Stimulated activated CD8-positive, alpha-beta memory T cell treated with anti-CD3 and anti-CD28 coated beads, Interleukin-7, amount 100 ng/mL, for 24 hours (primary cell): Measurements from ENCODE around the gene GTSE1.
A peak's percentile ranks its signal among the peaks of the same experiment; 100 is the strongest.

Source experiments
- DNase-seq: peaks from one replicate; pipeline ENCODE4 v3.0.0-alpha.2; 2020; ENCODE audit warnings: low read depth

Gene GTSE1

GRCh38 chr22:46329616-46330015, 32.9 kb downstream of the GTSE1 start:
- DNase-seq, result no peak

DNA sequence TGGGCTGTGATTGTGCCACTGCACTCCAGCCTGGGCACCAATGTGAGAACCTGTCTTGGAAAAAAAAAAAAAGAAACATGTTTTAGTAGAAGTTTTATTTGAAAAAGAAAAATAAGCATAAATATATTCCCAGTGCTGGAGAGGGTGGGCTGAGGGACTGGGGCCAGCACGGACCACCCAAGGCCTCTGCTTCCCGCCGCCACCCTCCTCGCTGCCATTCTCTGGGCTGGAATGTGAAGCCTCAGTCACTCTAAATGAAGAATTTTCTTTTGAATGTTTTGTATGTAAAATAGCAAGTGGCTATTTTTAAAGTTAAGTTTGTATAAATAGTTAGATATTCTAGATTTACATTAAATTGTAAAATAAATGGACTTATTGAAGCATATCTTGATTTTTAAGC, 33.8 kb downstream of the GTSE1 start:
- no peak for DNase-seq

DNA sequence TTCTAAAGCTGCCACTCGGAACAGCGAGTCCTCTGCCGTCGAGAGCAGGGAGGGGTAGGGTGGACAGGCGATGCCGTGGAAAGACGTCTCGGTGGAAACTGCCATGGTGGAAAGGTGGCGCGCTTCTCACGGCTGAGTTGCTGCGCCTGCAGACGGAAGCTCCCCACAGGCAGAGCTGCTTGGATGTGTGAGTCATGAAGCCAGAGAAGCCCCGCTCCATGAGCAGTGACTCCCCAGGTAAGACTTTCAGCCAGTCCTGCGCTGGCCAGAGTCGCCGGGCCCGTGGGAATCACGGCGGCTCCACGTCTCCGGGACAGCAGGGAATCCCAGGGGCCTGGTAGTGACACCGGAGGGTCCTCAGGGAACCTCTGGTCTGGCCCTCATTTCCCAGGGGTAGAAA, 34.8 kb downstream of the GTSE1 start:
- DNase-seq, result no peak

DNA sequence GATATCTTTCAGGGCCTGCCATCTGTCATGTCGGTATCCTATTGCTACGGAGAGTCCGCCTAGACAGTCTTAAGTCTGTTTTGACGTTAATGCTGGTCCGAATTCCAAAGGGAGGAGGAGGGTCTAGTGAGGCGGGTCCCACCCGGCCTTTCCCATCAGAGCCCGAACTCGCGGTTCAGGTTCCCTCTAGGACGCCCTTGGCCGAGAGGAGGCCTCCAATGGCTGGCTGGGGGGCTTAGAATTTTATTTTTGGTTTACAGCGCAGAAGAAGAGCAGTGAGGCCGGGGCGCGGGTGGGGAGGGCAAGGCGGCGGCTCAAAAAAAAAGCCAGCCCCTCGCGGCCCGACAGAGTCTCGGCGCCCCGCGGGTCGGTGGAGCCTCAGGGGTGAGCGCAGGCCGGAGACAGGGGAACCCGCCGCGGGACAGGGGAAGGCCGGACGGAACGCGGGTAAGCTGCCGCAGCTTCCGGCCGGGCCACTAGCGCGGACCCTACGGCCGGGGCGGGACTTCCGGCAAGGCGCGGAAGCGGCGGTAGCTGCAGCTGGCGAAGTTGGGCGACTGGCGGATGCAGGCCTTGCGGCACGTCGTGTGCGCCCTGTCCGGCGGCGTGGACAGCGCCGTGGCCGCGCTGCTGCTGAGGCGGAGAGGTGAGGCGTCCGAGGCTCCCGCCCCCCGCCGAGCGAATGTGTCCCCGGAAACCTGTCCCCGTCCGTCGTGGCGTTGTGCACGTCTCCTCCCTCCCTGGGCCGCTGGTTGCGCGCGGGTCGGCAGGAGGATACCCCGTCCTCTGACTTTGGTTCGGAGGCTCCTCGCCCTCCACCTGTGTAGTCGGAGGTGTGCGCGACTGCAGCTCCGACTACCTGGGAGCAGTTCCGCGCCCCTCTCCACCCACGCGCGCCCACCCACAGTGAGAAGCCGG, 38.8 kb downstream of the GTSE1 start, which contains the start of gene TRMU:
Gene TRMU, plus strand, starts transcription at position 514 of the 918 bp plus-strand sequence. Its CDS starts 51 bp downstream, at position 565.
- DNase-seq, result peak; percentile 44

- DNase-seq, result no peak
These were observed 39.7 kb downstream of the GTSE1 start for GRCh38 chr22:46336119-46337078.

DNA sequence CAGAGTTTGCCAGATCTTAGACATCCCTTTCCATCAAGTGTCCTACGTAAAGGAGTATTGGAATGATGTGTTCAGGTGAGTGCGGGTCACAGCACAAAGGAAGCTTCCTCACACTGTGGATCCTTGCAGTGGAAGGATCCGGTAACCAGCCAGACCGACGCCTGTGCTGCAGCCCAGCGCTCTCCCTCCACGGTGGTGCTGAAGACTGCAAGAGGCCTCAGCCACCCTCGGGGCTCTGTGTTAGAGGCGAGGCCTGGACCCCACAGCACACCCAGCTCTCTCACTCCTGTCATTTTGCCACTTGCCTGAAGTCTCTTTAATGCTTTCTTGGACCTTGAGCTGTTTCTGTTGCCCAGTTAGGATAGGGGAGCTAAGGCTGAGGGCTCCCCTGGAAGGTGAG, 41.2 kb downstream of the GTSE1 start:
- no peak for DNase-seq

- no peak for DNase-seq
These were observed 42.0 kb downstream of the GTSE1 start for GRCh38 chr22:46338636-46339035.

- DNase-seq, result no peak
These were observed 43.3 kb downstream of the GTSE1 start for GRCh38 chr22:46339956-46340355.

GRCh38 chr22:46340676-46341075, 44.0 kb downstream of the GTSE1 start:
- no peak for DNase-seq

GRCh38 chr22:46346680-46347405, 50.2 kb downstream of the GTSE1 start:
- no peak for DNase-seq

DNA sequence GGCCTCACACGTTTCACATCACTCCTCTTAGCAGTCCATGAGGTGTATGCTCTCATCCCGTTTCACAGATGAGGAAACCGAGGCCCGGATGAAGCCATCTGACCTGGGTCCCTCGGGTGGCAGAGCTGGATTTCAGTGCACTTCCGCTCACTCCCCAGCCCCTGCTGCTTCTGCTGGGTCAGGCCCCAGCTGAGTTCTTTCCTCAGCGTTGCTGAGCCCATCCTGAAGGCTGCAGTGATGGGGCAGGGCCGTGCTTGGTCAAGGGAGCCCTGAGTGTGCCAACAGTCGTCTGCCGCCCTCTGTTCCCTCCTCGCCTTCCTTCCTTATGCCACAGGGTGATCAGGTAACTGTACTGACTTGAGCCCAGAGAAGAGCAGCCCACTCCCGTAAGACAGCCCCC, 51.0 kb downstream of the GTSE1 start:
- DNase-seq, result no peak

DNA sequence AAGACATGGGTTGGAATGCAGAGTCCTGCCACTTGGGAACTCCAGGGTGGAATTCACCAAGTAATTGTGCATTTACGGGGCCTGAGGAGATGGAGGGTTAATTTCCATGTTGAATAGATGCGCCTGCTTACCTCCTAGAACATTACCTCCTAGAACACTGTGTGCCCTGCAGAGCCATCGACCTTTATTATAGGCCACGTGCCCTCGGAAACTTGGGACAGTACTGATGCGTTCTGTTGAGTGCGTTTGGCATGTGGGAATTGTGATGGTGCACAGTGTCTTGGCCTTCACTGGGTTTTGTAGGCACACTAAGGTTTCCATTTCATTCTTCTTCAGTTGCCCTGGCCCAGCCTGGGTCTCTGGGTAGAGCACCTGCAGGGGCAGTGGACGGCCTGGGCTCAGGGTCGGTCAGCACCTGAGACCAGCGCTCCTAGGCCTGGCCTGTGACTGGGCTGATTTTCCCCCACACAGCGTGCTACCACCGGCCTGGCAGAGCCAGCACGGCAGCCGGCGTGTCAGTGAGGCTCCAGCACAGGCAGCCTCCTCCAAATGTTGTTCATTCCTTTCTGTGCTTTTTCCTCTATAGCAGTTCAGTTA, 51.5 kb downstream of the GTSE1 start:
- DNase-seq, result no peak

GRCh38 chr22:46349238-46349637, 52.6 kb downstream of the GTSE1 start:
- DNase-seq, result no peak

- no peak for DNase-seq
These were observed 53.0 kb downstream of the GTSE1 start for GRCh38 chr22:46349681-46350080.

- no peak for DNase-seq
These were observed 53.5 kb downstream of the GTSE1 start for GRCh38 chr22:46350121-46350520.

GRCh38 chr22:46350646-46351045, 54.0 kb downstream of the GTSE1 start:
- DNase-seq, result no peak

DNA sequence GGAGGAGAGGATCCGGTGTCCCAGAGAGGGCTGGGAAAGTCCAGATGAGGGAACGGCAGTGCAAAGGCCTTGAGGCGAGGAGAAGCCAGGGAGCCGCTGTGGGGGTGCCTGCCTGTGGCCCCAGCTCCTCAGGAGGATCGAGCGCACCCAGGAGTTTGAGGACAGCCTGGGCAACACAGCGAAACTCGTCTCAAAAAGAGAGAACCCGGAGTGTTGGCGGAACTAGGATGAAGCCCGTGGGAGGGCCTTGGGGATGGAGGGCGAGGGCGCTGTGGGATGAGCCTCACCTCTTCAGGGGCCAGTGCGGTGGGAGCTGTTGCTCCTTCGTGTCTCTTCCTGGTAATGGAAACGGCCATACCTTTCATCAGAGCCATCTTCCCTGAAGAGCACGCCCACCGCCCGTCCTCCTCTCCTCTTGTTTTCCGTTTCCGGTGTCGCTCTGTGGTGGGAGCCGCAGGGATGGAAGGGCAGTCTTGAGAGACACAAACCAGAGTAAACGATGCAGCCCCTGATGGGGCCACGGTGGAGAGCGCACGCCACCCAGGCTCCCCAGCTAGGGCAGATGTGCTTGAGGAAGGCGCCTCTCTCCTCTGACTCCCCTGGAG, 54.6 kb downstream of the GTSE1 start:
- no peak for DNase-seq

DNA sequence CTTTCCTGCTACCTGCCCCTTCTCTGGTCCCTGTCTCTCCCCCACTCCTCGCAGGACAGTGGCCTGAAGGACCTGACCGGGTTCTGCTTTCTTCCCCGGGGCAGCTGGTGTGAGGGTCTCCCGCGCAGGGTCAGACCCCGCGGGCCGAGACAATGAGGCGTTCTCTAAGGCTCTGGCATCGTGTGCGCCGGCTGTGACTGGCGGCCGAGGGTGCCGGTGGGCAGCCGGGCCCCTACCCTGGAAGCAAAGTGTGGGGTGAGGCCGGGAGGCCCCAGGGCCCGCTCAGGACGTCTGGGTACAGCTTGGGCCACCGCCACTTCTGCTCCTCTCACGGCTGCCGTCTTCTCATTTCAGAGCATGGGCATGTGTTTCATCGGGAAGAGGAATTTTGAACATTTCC, 55.1 kb downstream of the GTSE1 start:
- no peak for DNase-seq

DNA sequence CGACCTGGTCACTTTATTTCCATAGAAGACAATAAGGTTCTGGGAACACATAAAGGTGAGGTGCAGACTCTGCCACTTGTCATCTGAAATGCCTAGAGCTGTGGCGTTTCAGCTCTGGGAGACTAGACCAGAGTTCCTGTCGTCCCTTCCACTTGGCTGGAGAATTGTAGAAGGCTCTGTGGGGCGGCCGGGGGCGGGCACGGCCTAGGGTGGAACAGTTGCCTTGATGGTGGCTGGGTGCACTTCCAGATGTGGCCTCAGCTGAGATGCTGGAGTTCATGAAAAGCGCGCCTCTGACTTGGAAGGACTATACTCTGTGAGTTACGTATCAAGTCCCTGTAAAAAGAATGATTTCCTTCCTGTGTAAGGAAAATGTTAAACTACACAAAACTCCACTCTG, 55.6 kb downstream of the GTSE1 start:
- no peak for DNase-seq

GRCh38 chr22:46352691-46353386, 56.2 kb downstream of the GTSE1 start:
- DNase-seq, result no peak
